Neural cell (in vitro differentiated cells): ENCODE measurements around the gene GLT8D1. TPM values are rescaled to one million over a fixed set of nuclear protein-coding genes. Genes with fewer than 3 reads are reported as not detected.

ENCODE experiments used
- H2AFZ ChIP-seq: fragments of 200-600, 300-800 bp; sonication (generic), shearing (Covaris generic); 2 replicates; pipeline ENCODE4 v1.6.0; 2014; ENCODE audit warnings: low read depth, mild to moderate bottlenecking, antibody characterized with exemption, low read length, moderate library complexity
- H3F3A ChIP-seq: fragments of 200-600 bp; shearing (Covaris generic); 2 replicates; pipeline ENCODE4 v1.6.1; 2016; ENCODE audit warnings: mild to moderate bottlenecking, moderate library complexity, mixed read lengths, antibody characterized with exemption, low read length; ENCODE audit not compliant: insufficient read depth, poor library complexity, severe bottlenecking
- H3K27ac ChIP-seq: fragments of 200-600, 300-800 bp; sonication (generic), shearing (Covaris generic); 2 replicates; pipeline ENCODE4 v1.5.1; 2014; ENCODE audit warnings: mild to moderate bottlenecking, low read length, moderate library complexity
- H3K27me3 ChIP-seq: fragments of 300-800, 200-600 bp; sonication (generic), shearing (Covaris generic); 2 replicates; pipeline ENCODE4 v1.6.0; 2014; ENCODE audit warnings: mild to moderate bottlenecking, low read depth, low read length, moderate library complexity; ENCODE audit not compliant: insufficient read depth
- H3K36me3 ChIP-seq: fragments of 300-800, 200-600 bp; sonication (generic), shearing (Covaris generic); 2 replicates; pipeline ENCODE4 v1.5.1; 2014; ENCODE audit warnings: mild to moderate bottlenecking, antibody characterized with exemption, low read length, moderate library complexity; ENCODE audit not compliant: insufficient read depth
- H3K4me2 ChIP-seq: fragments of 300-800, 200-600 bp; sonication (generic), shearing (Covaris generic); 2 replicates; pipeline ENCODE4 v1.6.0; 2014; ENCODE audit warnings: mild to moderate bottlenecking, low read length
- H3K4me3 ChIP-seq: fragments of 300-800, 200-600 bp; sonication (generic), shearing (Covaris generic); 2 replicates; pipeline ENCODE4 v1.5.1; 2014; ENCODE audit warnings: mild to moderate bottlenecking, low read length, moderate library complexity
- H3K79me2 ChIP-seq: fragments of 200-600 bp; shearing (Covaris generic); replicated peaks from 2 replicates; pipeline ENCODE4 v1.6.0; 2014; ENCODE audit warnings: mild to moderate bottlenecking, low read length, moderate library complexity; ENCODE audit not compliant: insufficient read depth
- H3K9ac ChIP-seq: fragments of 300-800, 200-600 bp; sonication (generic), shearing (Covaris generic); 2 replicates; pipeline ENCODE4 v1.6.1; 2016; ENCODE audit warnings: mild to moderate bottlenecking, low read length, mixed read lengths
- H3K9me2 ChIP-seq: fragments of 200-600 bp; shearing (Covaris generic); 2 replicates; pipeline ENCODE4 v1.6.1; 2016; ENCODE audit warnings: mild to moderate bottlenecking, low read length, mixed read lengths; ENCODE audit not compliant: insufficient read depth
- H3K9me3 ChIP-seq: fragments of 200-600, 300-800 bp; sonication (generic), shearing (Covaris generic); 2 replicates; pipeline ENCODE4 v1.6.1; 2016; ENCODE audit warnings: mild to moderate bottlenecking, mixed run types, low read length, moderate library complexity, mixed read lengths
- H4K20me1 ChIP-seq: fragments of 200-600 bp; shearing (Covaris generic); 2 replicates; pipeline ENCODE4 v1.6.1; 2016; ENCODE audit warnings: mild to moderate bottlenecking, mixed run types; ENCODE audit not compliant: insufficient read depth
- EP300 ChIP-seq: fragments of 450-650 bp; conservative IDR thresholded peaks from 2 replicates; pipeline ENCODE4 v1.6.1; 2014; ENCODE audit warnings: antibody characterized with exemption, mild to moderate bottlenecking, moderate library complexity; ENCODE audit not compliant: poor library complexity, severe bottlenecking
- EZH2 ChIP-seq: fragments of 200-600, 300-800 bp; shearing (Covaris generic), sonication (generic); IDR thresholded peaks from 2 replicates; pipeline ENCODE4 v1.6.1; 2014; ENCODE audit warnings: antibody characterized with exemption, low read length, borderline replicate concordance, mild to moderate bottlenecking; ENCODE audit not compliant: insufficient read depth, poor library complexity, severe bottlenecking
- MXI1 ChIP-seq: fragments of 450-650 bp; conservative IDR thresholded peaks from 2 replicates; pipeline ENCODE4 v1.6.1; 2014; ENCODE audit warnings: antibody characterized with exemption, mild to moderate bottlenecking; ENCODE audit not compliant: poor library complexity, severe bottlenecking
- POLR2AphosphoS5 ChIP-seq: IDR thresholded peaks from 2 replicates; pipeline ENCODE4 v1.6.1; 2012
- RAD21 ChIP-seq: fragments of 450-650 bp; conservative IDR thresholded peaks from 2 replicates; pipeline ENCODE4 v1.6.1; 2014; ENCODE audit warnings: antibody characterized with exemption, mild to moderate bottlenecking, moderate library complexity
- SMC3 ChIP-seq: fragments of 450-650 bp; conservative IDR thresholded peaks from 2 replicates; pipeline ENCODE4 v1.6.1; 2014; ENCODE audit warnings: antibody characterized with exemption, mild to moderate bottlenecking, moderate library complexity; ENCODE audit not compliant: poor library complexity
- TAF1 ChIP-seq: IDR thresholded peaks from 2 replicates; pipeline ENCODE4 v1.6.1; 2012; ENCODE audit warnings: low read depth
- polyA plus RNA-seq: library from polyadenylated mRNA; depleted of rRNA; stranded (reverse); fragments of >200 nt; gene quantifications from 2 replicates; pipeline ENCODE4 v1.2.3, GENCODE V29; 2014
- TF ChIP-seq, protein P1 (sequence below): IDR thresholded peaks from 2 replicates; pipeline ENCODE4 v1.6.1; 2012; ENCODE audit warnings: borderline replicate concordance
- TF ChIP-seq, protein P2 (sequence below): fragments of 450-650 bp; IDR thresholded peaks from 2 replicates; pipeline ENCODE4 v1.5.1; 2014; ENCODE audit warnings: antibody characterized with exemption, mild to moderate bottlenecking, moderate library complexity; ENCODE audit not compliant: poor library complexity, severe bottlenecking

Gene GLT8D1
- polyA plus RNA-seq, 1 donor from 2014 or later = 182 TPM

GRCh38 chr3:52697632-52697965 is 8.0 kb downstream of the GLT8D1 start:
- Histone ChIP-seq H3F3A (no peaks in the 10 kb centered on the region), H3K27ac (no peak overlapping the region), H3K4me2 (no peak overlapping the region), H3K9ac (no peak overlapping the region), H2AFZ (no peak overlapping the region), H3K36me3 (no peaks in the 10 kb centered on the region), H3K9me3 (no peaks in the 10 kb centered on the region), H3K79me2 (peaks cover 20% of the 10 kb centered on the region), H3K27me3 (no peaks in the 10 kb centered on the region), H3K9me2 (no peaks in the 10 kb centered on the region), H3K4me3 (no peak overlapping the region), H4K20me1 (no peaks in the 10 kb centered on the region)
- no peak for TF ChIP-seq RAD21
- no peak for TF ChIP-seq TAF1
- no peak for TF ChIP-seq EP300
- TF ChIP-seq, protein P1, sequence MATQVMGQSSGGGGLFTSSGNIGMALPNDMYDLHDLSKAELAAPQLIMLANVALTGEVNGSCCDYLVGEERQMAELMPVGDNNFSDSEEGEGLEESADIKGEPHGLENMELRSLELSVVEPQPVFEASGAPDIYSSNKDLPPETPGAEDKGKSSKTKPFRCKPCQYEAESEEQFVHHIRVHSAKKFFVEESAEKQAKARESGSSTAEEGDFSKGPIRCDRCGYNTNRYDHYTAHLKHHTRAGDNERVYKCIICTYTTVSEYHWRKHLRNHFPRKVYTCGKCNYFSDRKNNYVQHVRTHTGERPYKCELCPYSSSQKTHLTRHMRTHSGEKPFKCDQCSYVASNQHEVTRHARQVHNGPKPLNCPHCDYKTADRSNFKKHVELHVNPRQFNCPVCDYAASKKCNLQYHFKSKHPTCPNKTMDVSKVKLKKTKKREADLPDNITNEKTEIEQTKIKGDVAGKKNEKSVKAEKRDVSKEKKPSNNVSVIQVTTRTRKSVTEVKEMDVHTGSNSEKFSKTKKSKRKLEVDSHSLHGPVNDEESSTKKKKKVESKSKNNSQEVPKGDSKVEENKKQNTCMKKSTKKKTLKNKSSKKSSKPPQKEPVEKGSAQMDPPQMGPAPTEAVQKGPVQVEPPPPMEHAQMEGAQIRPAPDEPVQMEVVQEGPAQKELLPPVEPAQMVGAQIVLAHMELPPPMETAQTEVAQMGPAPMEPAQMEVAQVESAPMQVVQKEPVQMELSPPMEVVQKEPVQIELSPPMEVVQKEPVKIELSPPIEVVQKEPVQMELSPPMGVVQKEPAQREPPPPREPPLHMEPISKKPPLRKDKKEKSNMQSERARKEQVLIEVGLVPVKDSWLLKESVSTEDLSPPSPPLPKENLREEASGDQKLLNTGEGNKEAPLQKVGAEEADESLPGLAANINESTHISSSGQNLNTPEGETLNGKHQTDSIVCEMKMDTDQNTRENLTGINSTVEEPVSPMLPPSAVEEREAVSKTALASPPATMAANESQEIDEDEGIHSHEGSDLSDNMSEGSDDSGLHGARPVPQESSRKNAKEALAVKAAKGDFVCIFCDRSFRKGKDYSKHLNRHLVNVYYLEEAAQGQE = no peak
- TF ChIP-seq, protein P2, sequence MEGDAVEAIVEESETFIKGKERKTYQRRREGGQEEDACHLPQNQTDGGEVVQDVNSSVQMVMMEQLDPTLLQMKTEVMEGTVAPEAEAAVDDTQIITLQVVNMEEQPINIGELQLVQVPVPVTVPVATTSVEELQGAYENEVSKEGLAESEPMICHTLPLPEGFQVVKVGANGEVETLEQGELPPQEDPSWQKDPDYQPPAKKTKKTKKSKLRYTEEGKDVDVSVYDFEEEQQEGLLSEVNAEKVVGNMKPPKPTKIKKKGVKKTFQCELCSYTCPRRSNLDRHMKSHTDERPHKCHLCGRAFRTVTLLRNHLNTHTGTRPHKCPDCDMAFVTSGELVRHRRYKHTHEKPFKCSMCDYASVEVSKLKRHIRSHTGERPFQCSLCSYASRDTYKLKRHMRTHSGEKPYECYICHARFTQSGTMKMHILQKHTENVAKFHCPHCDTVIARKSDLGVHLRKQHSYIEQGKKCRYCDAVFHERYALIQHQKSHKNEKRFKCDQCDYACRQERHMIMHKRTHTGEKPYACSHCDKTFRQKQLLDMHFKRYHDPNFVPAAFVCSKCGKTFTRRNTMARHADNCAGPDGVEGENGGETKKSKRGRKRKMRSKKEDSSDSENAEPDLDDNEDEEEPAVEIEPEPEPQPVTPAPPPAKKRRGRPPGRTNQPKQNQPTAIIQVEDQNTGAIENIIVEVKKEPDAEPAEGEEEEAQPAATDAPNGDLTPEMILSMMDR = no peak
- no peak for TF ChIP-seq POLR2AphosphoS5
- TF ChIP-seq EZH2 = no peak
- TF ChIP-seq MXI1 = no peak
- TF ChIP-seq SMC3 = no peak

DNA sequence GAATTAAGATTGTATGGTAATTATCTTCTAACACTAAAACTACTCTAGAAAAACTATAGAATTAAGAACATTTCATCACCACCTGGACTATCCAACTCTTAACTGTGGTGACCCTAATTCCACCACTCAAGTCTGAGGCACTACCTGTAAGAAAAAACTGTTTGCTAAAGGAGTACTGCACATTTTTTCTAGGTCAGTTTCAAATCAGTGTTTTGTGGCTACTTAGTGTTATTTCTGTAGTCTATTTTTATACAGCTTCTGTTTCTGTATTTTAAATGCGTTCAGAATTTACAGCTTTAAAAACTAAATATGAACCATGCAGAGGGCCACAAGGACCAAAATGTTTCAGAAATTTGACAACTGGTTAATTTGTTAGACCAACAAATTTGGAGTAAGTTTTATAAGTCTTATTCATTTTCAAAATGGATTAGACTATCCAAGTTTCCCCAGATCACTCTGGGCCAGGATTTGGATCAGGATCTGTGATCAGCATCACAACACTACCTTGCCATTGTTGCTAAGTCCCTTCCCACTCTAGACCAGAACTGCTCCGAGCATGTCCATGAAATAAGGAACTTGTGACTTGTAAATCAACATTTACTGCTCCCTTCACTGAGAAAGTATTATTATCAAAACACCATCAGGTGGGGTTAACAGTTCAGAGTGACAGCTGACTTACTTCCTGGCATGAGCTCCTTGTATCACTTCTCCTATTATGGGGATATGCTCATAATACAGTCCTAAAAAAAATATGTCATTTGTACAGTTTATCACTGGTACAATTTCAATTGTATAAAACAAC is 8.6 kb downstream of the GLT8D1 start:
- Histone ChIP-seq H3K4me2 (no peak overlapping the region), H2AFZ (no peak overlapping the region), H3K79me2 (peaks cover 15% of the 10 kb centered on the region), H3K4me3 (no peak overlapping the region), H4K20me1 (no peaks in the 10 kb centered on the region), H3K9me2 (no peaks in the 10 kb centered on the region), H3K9ac (no peak overlapping the region), H3K9me3 (no peaks in the 10 kb centered on the region), H3K36me3 (no peaks in the 10 kb centered on the region), H3K27ac (no peak overlapping the region), H3K27me3 (no peaks in the 10 kb centered on the region), H3F3A (no peaks in the 10 kb centered on the region)
- no peak for TF ChIP-seq TAF1
- TF ChIP-seq, protein P1 = no peak
- TF ChIP-seq, protein P2 = no peak
- no peak for TF ChIP-seq SMC3
- no peak for TF ChIP-seq EZH2
- TF ChIP-seq RAD21 = no peak
- no peak for TF ChIP-seq POLR2AphosphoS5
- no peak for TF ChIP-seq MXI1
- no peak for TF ChIP-seq EP300
